ENCODE data around the gene NADK2. TPM values are rescaled to one million over a fixed set of nuclear protein-coding genes. Genes with fewer than 3 reads are reported as not detected.
"Not testable (repeated sequence)": the region's sequence is repeated elsewhere in the genome, so short reads cannot be mapped to it uniquely, and the experiment has no call there.

Gene NADK2, protein sequence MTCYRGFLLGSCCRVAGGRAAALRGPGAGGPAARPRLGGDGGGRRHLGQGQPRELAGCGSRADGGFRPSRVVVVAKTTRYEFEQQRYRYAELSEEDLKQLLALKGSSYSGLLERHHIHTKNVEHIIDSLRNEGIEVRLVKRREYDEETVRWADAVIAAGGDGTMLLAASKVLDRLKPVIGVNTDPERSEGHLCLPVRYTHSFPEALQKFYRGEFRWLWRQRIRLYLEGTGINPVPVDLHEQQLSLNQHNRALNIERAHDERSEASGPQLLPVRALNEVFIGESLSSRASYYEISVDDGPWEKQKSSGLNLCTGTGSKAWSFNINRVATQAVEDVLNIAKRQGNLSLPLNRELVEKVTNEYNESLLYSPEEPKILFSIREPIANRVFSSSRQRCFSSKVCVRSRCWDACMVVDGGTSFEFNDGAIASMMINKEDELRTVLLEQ
- total RNA-seq = 13.2 TPM

DNA sequence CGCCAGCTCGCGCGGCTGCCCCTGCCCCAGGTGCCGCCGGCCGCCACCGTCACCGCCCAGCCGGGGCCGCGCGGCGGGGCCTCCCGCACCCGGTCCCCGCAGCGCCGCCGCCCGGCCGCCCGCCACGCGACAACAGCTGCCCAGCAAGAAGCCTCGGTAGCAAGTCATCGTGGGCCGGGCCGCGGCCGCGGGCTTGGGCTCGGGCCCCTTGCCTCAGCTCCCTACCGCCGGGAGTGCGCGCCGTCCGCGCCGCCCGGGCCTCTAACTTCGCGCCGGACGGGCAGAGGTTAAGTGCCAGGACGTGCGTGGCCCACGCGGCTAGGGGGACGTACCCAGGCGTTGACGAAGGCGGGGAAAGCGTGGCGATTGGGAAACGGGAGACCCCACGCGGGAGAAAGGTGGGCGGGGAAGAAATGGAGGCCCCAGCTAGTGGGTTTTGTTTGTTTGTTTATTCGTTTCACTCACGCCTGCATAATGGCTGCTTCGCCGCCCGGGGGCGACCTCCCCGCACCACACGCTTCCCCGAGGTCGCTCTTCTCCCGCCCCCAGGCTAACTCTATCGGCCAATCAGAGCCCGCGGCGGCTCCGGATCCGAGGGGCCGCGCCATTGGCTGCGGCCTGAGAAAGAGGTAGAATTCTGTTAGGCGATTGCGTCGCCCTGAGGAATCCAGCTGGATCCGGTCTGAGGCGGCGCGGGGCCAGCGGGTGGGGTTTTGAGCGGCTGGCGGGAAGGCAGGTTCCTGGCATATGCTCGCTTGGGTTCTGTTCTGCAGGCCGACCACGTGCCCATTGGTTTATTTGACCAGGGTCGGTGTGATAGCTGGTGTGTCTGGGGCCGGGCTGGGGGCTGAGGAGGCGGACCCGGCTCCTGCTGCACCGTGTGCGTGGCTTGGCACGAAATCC lies at the start of gene NADK2:
Gene NADK2, minus strand, starts transcription at position 295 of the 903 bp plus-strand sequence. Its CDS starts 127 bp downstream, at position 168.
- peak; percentile 89 to 99 (median 98) for DNase-seq (ENCODE audit: low read depth in 2 of 3, low spot score in 2 of 3)

DNA sequence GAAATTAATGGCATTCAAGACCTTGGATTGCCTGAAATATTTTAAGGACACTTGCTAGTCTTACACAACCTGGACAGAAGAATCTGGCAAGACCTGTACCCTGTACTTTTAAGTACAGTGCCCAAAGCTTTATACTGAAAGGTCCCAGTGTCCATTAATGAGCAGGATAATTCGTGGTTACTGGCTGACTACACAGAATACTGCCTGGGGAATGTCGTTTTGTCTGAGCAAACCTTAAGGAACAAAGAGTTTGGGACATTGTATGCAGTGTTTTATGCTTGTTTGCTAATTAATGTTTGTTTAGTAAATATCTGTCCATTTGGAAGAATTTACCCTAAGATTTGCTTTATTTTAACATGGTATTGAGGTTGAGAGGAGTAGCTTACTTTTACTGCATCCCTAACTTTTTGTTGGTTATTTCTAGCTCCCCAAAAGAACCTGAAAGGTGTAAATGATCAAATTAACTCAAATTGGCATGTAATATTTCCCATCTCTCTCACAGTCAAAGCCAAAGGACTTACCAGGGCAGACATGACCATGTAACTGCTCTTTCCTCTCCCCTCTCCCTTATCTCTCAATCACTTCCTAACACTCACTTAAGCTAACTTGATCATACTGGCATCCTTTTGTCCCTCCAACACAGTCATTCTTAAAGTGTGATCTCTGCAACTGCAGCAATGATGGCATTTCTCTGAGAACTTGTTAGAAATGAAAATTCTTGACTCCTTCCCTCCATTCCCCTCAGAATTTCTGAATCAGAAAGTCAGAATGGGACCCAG lies 44.3 kb upstream of the NADK2 start:
- no peak for DNase-seq (ENCODE audit: low read depth in 2 of 3, low spot score in 2 of 3)

DNA sequence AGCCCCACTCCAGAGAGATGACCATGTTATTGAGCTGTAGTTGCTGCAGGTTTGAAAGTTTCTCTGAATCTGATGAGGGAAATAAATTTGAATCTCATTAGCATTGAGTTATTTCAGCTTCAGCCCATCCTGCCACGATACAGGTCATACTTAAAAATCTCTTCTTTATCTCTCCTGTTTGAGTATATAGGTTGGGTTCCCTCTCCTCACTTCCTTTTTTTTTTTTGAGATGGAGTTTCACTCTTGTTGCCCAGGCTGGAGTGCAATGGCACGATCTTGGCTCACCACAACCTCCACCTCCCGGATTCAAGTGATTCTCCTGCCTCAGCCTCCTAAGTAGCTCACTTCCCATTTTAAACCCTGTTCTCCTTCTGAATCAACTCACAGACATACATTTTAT lies 42.0 kb upstream of the NADK2 start:
- not testable (repeated sequence) for DNase-seq (ENCODE audit: low read depth in 2 of 3, low spot score in 2 of 3)

DNA sequence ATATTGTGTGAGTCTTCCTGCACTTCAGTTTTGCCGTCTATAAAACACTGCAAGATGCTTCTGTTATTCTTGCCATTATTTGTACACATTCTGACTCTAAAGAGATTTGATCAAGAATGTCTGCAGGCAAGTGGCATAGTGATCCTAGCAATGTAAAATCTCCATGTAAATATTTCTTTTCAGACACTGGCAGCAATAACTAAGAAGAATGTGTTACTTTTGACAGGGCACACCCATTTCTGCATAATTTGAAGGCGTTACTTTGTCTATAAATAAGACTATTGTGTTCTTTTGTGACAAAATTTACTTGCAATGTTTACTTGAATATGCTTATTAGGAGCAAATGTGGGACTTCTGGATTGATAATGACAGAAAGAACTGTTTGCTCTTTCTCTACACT lies 39.9 kb upstream of the NADK2 start:
- no peak for DNase-seq (ENCODE audit: low read depth in 2 of 3, low spot score in 2 of 3)

DNA sequence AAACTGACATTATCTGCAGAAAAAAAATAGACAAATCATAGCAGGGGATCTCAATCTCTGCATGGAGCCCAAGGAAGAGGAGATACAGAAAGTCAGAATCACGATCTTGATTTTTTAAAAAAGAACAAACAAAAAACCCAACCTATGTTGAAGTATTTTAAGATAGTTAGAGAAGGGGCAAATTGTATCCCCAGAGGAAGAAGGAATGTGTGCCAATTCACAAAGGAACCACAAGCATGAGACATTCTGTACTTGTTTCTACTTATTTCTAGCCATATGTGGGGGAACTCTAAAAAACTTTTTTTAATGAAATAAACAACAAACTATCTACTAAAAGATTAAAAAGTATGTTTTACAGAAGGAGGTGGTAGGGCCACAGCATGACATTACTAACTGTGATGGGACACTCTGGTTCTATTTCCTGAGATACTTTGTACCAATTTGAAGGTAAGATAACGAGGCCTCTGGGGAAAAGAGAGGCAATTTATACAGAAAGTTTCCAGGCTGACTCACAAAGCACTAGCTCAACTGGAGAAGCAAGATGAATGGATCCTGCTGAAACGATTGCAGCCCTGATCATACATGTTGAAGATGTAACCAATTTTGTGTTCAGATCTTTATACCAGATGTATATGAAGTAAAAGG lies 37.5 kb upstream of the NADK2 start:
- no peak for DNase-seq (ENCODE audit: low read depth in 2 of 3, low spot score in 2 of 3)

DNA sequence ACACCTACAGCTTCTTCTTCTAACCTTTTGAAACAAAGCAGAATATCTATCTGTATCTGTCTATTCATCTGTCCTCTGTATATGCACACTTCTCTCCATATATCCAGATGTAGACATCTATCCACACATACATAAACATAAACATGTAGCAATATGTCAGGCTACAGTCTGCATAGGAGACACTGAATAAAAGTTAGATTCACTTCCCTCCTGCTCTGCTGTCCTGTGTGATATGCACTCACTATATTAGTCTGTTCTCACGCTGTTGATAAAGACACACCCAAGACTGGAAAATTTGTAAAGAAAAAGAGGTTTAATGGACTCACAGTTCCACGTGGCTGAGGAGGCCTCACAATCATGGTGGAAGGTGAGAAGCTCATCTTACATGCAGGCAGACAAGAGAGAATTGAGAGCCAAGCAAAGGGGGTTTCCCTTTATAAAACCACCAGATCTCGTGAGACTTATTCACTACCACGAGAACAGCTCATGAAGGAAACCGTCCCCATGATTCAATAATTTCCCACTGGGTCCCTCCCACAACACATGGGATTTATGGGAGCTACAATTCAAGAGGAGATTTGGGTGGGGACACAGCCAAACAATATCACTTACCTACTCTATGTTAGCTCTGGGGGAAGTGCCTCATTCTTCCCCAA lies 35.9 kb upstream of the NADK2 start:
- no peak for DNase-seq (ENCODE audit: low read depth in 2 of 3, low spot score in 2 of 3)

DNA sequence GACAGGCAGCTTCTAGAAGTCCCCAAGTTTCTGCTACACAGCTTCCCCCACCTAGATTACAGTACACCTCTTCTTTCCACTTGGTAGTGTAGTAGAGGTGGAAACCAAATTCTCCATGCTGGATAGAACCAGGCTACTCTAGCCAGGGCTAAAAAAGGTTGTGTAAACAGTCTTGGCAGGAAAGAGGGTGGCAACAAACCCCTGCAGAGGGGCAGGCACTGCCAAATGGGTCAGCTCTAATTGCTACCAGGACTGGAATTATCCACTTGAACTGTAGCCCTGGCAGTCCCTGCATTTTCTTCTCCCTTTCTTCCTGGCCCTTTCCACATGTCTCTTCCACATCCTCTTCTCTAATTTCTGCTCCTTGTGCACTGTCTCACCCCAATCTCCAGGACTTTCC lies 35.1 kb upstream of the NADK2 start:
- no peak for DNase-seq (ENCODE audit: low read depth in 2 of 3, low spot score in 2 of 3)

DNA sequence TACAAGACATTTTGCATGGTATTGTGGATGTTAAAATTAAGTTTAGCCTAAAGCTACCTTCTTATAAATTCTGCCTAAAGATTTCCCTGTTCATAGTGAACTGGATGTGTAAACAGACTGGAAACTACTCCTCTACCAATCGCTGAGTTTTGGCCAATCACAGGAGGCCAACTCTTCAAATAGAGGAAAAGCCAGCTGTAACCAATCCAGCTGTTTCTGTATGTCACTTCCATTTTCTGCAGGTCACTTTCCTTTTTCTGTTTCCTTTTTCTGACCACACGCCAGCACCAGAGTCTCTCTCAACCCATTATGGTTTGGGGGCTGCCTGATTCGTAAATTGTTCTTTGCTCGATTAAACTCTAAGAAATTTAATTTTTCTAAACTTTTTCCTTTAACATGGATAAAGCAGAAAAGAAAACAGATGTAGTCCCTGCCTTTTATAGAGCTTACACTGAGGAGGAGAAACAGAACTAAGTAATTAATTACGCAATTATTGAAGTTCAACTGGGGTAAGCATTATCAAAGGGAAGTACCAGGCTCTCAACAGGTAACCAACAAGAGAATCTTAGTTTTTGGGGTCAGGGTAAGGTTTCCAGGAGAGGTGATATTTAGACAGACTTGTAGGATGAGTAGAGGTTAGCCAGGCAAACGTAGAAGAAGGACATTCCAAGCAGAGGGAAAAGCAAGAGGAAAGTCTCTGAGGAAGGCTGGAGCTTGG lies 32.2 kb upstream of the NADK2 start:
- peak in 1 of 3 donors; percentile 14 for DNase-seq (ENCODE audit: low read depth in 2 of 3, low spot score in 2 of 3)

DNA sequence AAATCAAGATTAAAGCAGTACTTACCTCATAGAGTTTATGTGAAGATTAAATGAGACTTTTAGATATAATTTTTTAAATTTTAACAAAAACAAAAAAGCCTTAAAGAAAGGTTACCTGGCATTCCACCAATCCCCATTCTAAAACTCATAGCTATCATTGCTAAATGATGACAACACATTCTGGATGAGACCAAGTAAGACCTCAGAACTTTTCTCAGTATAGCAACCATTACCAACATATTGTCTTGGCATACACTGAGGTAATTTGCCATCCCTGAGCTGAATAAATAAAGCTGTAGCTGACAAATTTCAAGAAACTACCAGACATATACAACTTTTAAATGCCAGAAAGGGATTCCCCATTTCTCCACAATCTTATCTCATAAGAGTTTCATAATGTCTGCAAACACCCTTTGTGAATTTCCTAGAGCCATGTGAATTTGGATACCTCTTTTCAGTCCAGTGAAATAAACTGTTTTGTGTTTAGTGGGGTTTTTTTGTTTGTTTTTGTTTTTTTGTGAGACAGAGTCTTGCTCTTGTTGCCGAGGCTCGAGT lies 30.5 kb upstream of the NADK2 start:
- DNase-seq (ENCODE audit: low read depth in 2 of 3, low spot score in 2 of 3) = no peak

DNA sequence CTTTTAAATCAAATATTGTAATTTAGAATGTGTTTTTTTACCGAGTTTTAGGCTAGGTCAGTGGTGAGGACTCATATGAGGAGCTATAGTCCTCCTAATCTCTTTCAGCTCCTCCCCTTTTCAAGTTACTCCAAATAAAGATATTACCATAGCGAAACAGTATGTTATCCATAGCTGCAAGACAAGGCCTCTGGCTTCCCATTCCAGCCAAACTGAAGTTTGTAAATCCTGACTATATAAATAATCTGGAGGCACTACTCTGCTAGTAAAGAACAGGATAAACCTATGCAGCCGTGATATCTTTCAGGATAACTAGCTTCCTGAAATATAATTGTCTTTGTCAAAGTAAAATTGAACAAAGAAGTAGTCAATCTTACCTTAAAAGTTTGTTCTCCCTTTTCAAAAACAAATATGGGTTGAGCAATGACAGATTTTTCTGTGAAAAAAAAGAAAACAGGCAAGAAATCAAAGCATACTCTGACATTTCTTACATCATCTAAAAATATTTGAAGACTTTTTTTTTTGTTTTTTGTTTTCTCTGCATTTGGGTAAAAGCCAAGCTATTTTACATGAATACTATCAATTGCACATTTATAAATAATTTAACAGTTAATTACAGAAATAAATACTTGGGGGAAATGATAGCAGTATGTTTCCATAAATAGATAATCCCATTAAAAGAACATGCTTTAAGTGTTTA lies 29.3 kb upstream of the NADK2 start:
- DNase-seq (ENCODE audit: low read depth in 2 of 3, low spot score in 2 of 3) = no peak

DNA sequence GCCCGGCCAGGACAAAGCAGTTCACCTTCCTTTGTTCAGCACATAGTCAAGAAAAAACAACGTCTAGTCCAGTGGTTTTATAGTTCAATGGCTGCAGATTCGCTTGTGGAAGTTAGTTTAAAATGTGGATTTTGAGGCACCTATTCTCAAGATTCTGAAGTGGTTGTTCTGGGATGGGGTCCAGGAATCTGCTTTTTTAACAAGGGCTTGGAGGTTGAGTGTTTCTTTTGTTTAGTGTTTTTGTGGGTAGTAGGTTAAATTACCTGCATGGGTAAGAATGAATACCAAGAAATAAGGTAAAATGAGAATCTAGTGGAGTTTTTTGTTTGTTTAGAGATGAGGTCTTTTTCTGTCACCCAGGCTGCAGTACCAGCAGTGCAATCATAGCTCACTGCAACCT lies 28.4 kb upstream of the NADK2 start:
- no peak for DNase-seq (ENCODE audit: low read depth in 2 of 3, low spot score in 2 of 3)

DNA sequence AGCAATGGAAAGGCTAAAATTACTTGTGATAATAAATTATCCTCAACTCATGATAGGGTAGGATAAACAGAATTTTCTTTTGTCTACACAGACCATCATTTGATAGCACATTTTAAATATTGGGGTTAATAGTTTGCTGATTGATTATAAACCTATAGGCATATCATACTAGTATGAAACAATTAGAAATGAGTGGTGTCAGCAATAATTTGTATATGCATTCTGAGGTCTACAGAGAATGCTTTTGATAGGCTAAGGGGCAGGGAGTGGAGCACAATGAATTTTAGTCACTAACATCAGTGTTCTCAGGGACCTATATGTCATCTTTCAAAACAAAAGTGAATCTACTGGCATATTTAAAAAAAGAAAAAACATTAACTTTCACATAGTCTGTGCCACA lies 27.8 kb upstream of the NADK2 start:
- no peak for DNase-seq (ENCODE audit: low read depth in 2 of 3, low spot score in 2 of 3)

DNA sequence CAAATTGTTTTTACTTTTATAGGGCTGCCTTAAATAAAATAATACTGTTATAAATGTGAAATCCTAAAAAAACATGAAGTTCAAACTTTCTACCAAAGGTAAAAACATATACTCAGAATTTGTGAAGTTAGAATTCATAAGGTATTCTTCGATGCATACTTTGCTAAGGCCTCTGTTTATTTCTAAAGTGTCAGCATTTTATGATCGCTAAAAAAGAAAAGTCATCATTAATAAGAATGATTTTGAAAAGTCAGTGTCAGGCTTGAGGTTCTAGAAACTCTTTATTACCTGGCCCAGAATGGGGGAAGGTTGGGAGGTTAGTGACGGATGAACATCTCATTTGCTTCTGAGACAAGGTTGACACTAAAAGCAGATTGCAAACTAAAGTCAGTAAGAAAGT lies 26.2 kb upstream of the NADK2 start:
- DNase-seq (ENCODE audit: low read depth in 2 of 3, low spot score in 2 of 3) = no peak

DNA sequence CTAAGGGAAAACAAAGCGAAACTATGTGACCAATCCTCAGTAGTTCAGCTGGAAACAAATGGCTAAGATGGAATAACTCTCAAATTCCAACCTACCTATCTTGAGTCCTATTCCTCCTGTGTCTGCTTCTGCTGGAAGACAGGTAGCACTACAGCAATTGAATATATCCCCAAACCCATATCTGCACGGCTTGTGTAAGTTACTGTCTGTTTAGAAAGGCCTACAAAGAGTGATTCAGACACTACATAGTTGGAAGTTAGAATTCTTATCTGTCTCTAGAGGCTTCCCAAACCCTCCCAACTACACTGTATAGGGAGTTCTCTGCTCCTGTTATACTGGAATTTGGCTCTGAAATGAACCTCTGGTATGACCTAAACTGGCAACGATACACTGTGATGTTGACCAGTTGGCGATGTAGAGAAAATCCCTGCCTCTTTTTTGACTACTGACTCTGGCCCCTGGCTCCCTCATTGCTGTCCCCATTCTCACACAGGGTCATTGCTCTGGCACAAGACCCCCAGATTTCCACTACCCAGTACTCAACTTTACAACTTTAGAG lies 22.6 kb upstream of the NADK2 start:
- DNase-seq (ENCODE audit: low read depth in 2 of 3, low spot score in 2 of 3) = no peak

DNA sequence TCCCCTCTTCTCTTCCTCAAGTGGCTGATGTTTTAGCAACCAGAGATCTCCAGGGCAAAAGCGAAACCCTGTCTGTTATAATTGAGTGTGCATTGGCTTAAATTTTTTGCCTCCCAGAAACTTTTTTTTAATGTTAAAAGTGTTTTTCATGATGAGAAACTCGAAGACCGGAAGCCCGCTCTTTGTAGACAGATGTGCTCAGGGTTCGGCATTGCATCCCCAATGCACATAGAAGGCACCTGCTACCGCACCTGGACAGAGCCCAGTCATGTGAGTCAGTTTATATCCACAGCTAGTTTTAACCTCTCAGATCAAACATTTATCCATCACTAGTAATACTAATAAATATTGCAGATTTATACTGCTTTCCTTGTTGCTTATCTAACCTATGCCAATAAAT lies 19.5 kb upstream of the NADK2 start:
- no peak for DNase-seq (ENCODE audit: low read depth in 2 of 3, low spot score in 2 of 3)

DNA sequence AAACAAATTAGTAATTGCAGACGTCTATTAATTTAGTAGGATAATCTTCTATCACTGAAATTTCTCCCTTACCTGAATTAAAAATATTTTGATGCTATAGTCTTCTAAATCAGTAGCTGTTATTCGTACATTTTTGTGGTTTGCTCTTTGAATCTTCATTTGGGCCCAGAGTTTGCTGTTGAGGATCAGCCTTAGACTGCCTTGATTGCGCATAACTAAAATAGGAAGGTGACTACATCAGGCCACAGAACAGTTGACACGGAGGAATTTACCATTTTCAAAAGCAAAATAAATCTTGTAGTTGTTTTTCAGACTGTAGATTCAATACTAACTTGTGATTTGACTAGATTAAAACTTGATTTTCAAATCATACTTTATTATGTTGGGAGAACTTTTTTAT lies 11.8 kb upstream of the NADK2 start:
- DNase-seq (ENCODE audit: low read depth in 2 of 3, low spot score in 2 of 3) = no peak

DNA sequence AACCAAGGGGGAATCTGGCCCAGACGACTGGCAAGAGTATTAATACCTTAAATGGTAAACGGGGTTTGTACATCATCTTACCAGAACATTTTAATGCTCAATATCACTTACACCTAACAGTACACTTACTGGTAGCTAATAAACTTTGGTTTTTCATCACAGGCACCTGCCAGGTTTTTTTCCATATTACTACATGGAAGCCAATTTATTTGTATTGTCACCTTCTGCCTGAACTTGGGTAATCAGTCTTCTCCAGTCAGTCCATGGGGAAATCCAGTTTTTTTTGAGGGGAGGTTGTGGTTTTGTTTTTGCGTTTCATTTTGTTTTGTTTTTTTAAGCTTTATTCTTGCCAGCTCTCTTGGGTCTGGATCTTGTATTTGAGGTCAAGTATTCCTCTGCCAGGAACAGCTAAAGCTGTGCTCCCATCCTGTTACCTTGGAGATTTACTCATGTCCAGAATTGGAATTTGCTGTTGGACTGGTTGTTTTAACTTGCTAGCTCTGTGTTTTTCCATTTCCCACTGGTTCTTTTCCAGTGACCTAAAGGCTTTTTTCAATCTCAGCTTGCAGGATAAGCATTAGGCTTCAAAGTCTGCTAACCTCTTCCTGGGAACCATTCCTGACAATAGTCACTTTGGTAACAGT lies 11.1 kb upstream of the NADK2 start:
- DNase-seq (ENCODE audit: low read depth in 2 of 3, low spot score in 2 of 3) = no peak

DNA sequence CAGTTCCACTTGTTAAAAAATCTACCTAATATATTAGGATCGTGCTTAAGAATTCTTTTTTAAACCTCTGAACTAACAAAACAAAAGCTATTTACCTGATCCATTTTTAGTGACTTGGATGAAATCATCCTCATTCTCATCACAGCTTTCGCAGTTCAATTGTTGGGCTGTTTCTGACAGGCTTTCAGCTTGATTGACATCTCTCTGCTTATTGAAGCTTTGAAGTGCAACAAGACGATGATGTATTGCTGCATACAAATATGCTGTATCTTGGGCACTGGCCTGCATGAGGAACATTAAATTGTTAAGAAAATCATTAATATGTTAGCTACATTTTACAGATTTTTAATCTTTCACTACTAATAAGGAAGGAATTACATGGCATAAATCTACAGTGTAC lies 9.5 kb upstream of the NADK2 start:
- no peak for DNase-seq (ENCODE audit: low read depth in 2 of 3, low spot score in 2 of 3)

All from hematopoietic multipotent progenitor cell (in vitro differentiated cells).